Endothelial cell (in vitro differentiated cells): Measurements from ENCODE around the gene MAP2. TPM values are rescaled to one million over a fixed set of nuclear protein-coding genes. Genes with fewer than 3 reads are reported as not detected.

ENCODE experiments used
- DNase-seq: peaks from one replicate; pipeline ENCODE4 v3.0.0; 2021; ENCODE audit warnings: low spot score
- H3K27ac Mint-ChIP-seq: one replicate; pipeline ENCODE4 v1.8.0; 2021; ENCODE audit warnings: mixed read lengths, inconsistent platforms; ENCODE audit not compliant: unreplicated experiment
- H3K27me3 Mint-ChIP-seq: one replicate; pipeline ENCODE4 v1.8.0; 2021; ENCODE audit warnings: mild to moderate bottlenecking, moderate library complexity, mixed read lengths, inconsistent platforms; ENCODE audit not compliant: unreplicated experiment
- H3K36me3 Mint-ChIP-seq: one replicate; pipeline ENCODE4 v1.8.0; 2021; ENCODE audit warnings: mild to moderate bottlenecking, low read depth, mixed read lengths, inconsistent platforms; ENCODE audit not compliant: unreplicated experiment
- H3K4me1 Mint-ChIP-seq: one replicate; pipeline ENCODE4 v1.8.0; 2021; ENCODE audit warnings: mild to moderate bottlenecking, mixed read lengths, inconsistent platforms; ENCODE audit not compliant: unreplicated experiment
- H3K4me3 Mint-ChIP-seq: one replicate; pipeline ENCODE4 v1.8.0; 2021; ENCODE audit warnings: mild to moderate bottlenecking, mixed read lengths, inconsistent platforms; ENCODE audit not compliant: unreplicated experiment
- H3K9me3 Mint-ChIP-seq: one replicate; pipeline ENCODE4 v1.8.0; 2021; ENCODE audit warnings: mixed read lengths, inconsistent platforms; ENCODE audit not compliant: unreplicated experiment
- total RNA-seq: library from RNA; stranded (reverse); fragmentation: NEBNext Ultra II Directional; extraction: Animal tissue kit (Norgen Biotek cat#: 25700); gene quantifications from one replicate; pipeline ENCODE4 v1.2.1, GENCODE V29; 2021; ENCODE audit not compliant: unreplicated experiment
- TF ChIP-seq, protein P1 (sequence below): fragments of 200-600 bp; sonication (generic); IDR thresholded peaks from one replicate; pipeline ENCODE4 v1.5.0; 2021; ENCODE audit warnings: antibody characterized with exemption; ENCODE audit not compliant: unreplicated experiment

The MAP2 gene
- total RNA-seq, 1 donor from 2014 or later: 2.1 TPM

DNA sequence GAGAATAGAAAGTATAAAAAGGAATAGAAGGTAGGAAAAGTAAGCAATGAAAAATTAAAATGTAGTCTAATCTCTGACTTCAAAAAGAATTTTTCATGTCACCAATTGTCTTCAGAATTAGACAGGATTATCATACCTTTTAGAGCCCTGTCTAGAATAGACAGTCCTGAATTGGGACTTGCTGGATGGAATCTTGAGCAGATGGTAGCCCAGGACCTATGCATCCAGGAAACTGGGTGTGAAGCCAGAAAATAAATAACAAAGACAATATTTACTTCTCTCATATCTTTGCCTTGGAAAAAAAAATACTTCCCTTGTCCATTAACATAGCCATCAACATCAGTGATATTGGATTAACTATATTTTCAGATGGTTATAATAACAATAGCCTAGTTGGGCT lies 250.0 kb downstream of the MAP2 start:
- H3K9me3 Mint-ChIP-seq: no peaks in the 10 kb centered on the region
- no peak overlapping the region for H3K27ac Mint-ChIP-seq
- TF ChIP-seq, protein P1, sequence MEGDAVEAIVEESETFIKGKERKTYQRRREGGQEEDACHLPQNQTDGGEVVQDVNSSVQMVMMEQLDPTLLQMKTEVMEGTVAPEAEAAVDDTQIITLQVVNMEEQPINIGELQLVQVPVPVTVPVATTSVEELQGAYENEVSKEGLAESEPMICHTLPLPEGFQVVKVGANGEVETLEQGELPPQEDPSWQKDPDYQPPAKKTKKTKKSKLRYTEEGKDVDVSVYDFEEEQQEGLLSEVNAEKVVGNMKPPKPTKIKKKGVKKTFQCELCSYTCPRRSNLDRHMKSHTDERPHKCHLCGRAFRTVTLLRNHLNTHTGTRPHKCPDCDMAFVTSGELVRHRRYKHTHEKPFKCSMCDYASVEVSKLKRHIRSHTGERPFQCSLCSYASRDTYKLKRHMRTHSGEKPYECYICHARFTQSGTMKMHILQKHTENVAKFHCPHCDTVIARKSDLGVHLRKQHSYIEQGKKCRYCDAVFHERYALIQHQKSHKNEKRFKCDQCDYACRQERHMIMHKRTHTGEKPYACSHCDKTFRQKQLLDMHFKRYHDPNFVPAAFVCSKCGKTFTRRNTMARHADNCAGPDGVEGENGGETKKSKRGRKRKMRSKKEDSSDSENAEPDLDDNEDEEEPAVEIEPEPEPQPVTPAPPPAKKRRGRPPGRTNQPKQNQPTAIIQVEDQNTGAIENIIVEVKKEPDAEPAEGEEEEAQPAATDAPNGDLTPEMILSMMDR: no peak
- no peaks in the 10 kb centered on the region for H3K4me1 Mint-ChIP-seq
- H3K4me3 Mint-ChIP-seq: no peak overlapping the region
- H3K27me3 Mint-ChIP-seq: no peaks in the 10 kb centered on the region
- DNase-seq: no peak
- H3K36me3 Mint-ChIP-seq: no peaks in the 10 kb centered on the region

DNA sequence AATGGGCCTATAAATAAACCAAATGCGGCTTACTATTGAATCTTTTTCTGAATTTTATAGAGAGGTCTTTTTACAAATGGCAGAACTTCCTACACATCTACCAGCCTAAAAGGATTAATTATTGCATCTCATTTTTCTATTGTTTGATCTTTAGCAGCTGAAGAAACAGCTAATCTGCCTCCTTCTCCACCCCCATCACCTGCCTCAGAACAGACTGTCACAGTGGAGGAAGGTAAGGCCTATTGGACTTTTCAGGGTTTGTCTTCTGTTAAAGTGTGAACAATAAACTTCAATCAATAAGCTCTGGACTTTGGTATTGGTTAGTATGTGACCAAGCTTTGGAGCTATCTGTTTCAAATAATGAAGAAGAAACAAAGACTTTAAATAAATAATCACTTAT lies 256.7 kb downstream of the MAP2 start:
- TF ChIP-seq, protein P1: no peak
- no peaks in the 10 kb centered on the region for H3K36me3 Mint-ChIP-seq
- no peaks in the 10 kb centered on the region for H3K9me3 Mint-ChIP-seq
- no peak overlapping the region for H3K4me3 Mint-ChIP-seq
- H3K27me3 Mint-ChIP-seq: no peaks in the 10 kb centered on the region
- no peak for DNase-seq
- peaks cover 3% of the 10 kb centered on the region for H3K4me1 Mint-ChIP-seq
- no peak overlapping the region for H3K27ac Mint-ChIP-seq

DNA sequence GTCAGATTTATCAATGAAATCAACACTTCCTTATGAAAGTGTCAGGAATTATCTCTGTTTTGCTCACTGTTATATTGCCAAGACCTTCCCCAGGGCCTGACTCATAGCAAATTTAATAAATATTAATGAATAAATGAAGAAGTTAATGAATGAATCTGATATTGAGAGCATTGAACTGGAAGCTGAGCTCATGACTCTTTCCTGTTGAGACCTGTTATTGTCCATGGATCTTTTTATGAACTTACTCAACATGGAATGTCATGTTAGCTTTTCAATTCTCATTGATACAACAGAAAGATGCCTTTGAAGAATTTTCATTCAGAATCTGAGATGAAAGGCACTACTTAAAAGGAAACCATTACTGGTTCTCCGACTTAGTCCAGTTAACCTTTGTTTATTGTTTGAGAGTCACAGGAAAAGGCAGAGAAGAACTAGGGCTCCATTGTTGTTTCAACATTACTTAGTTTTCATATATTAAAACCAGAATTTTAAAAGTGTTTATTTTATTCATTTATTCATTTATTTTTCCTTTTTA lies 257.4 kb downstream of the MAP2 start:
- DNase-seq: no peak
- no peaks in the 10 kb centered on the region for H3K27me3 Mint-ChIP-seq
- H3K4me3 Mint-ChIP-seq: no peak overlapping the region
- peaks cover 3% of the 10 kb centered on the region for H3K4me1 Mint-ChIP-seq
- H3K36me3 Mint-ChIP-seq: no peaks in the 10 kb centered on the region
- no peaks in the 10 kb centered on the region for H3K9me3 Mint-ChIP-seq
- H3K27ac Mint-ChIP-seq: peak overlapping the region; percentile 78
- TF ChIP-seq, protein P1: no peak

GRCh38 chr2:209682646-209683045 lies 258.8 kb downstream of the MAP2 start:
- Mint-ChIP-seq H3K4me3 (no peak overlapping the region), H3K27me3 (no peaks in the 10 kb centered on the region), H3K36me3 (no peaks in the 10 kb centered on the region), H3K27ac (no peak overlapping the region), H3K4me1 (peaks cover 8% of the 10 kb centered on the region), H3K9me3 (no peaks in the 10 kb centered on the region)
- TF ChIP-seq, protein P1: no peak
- DNase-seq: no peak

DNA sequence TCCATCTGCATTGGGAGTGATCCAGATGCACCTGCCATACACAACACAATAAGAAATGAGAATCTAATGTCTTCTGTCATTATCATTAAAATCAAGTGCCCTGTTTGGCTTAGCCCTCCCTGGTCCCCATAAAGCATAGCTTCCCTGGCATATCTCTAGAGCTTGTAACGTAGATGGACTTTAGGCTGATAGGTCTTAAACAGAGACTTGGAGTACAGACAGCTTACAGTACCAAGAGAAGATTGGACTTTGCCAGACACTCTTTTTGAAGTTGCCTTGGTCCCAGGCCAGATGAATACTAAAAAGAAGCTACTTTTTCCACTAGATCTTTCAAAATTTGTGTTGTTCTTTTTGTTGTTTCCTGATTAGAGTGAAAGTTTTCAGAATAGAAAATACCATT lies 261.5 kb downstream of the MAP2 start:
- H3K27ac Mint-ChIP-seq: no peak overlapping the region
- H3K4me3 Mint-ChIP-seq: no peak overlapping the region
- TF ChIP-seq, protein P1: no peak
- H3K4me1 Mint-ChIP-seq: peaks cover 9% of the 10 kb centered on the region
- DNase-seq: no peak
- H3K27me3 Mint-ChIP-seq: no peaks in the 10 kb centered on the region
- H3K9me3 Mint-ChIP-seq: no peaks in the 10 kb centered on the region
- no peaks in the 10 kb centered on the region for H3K36me3 Mint-ChIP-seq
